ENCODE data around the gene SLC2A6.
"Not testable (repeated sequence)": the region's sequence is repeated elsewhere in the genome, so short reads cannot be mapped to it uniquely, and the experiment has no call there.

The SLC2A6 gene

DNA sequence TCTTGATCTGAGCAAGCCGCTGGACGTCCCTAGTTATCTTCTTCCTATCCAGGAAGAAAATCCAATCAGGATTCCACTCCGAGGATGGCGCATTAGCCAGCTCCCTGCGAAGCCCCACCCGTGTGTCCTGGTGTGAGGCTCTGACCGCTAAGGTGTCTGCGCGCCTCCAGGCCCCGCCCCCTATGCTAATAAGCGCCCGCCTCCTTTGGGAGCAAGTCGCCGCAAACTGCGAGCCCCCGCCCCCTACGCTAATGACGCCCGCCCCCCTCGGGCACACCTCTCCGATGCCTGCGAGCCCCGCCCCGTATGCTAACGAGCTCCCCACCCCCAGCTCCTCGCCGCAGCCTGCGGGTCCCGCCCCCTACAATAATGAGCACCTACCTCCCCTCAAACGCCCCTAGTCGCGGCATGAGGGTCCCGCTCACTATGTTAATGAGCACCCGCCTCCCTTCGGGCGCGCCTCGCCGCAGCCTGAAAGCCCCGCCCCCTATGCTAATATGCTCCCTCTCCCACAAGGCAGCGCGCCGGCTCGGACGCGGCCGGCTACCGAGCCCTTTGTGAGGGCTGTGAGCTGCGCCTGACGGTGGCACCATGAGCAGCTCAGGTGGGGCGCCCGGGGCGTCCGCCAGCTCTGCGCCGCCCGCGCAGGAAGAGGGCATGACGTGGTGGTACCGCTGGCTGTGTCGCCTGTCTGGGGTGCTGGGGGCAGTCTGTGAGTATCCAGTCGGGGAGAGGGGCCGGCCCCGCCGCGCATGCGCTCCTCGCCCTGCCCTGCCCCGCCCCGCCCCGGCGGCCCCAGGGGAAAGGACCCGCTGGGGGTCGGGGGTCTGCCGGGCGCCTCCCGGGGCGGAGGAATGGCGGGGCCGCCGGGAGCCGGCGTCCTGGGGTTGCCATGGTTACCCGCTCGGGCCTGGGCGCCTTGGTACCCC is 19.2 kb downstream of the SLC2A6 start, which contains the start of gene CACFD1:
Gene CACFD1 (plus strand): TSS at position 503 of the 929 bp plus-strand sequence. CDS start 89 bp downstream, at position 592.
- peak; percentile 92 for DNase-seq

- DNase-seq = no peak
Measured at GRCh38 chr9:133458643-133459312, 20.1 kb downstream of the SLC2A6 start.

GRCh38 chr9:133457748-133458147 is 21.2 kb downstream of the SLC2A6 start:
- no peak for DNase-seq

DNA sequence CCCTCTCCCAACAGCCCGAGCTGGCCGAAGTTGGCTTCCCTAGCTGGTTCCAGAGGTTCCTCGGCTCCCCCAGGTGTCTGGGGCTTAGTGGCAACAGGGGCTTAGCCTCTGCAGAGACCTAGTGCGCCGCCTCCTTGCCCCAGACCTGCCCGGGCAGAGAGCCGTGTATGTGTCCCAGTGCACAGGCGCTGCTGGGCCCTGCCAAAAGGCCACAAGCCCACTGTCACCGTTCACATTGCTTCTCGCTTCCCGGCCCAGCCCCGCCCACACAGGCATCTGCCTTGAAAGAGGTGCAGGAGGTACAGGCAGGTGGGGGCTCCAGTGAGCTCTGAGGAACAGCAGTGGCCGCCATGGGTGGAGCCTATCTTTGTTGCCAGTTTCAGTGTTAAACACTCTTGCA is 21.7 kb downstream of the SLC2A6 start:
- DNase-seq = no peak

DNA sequence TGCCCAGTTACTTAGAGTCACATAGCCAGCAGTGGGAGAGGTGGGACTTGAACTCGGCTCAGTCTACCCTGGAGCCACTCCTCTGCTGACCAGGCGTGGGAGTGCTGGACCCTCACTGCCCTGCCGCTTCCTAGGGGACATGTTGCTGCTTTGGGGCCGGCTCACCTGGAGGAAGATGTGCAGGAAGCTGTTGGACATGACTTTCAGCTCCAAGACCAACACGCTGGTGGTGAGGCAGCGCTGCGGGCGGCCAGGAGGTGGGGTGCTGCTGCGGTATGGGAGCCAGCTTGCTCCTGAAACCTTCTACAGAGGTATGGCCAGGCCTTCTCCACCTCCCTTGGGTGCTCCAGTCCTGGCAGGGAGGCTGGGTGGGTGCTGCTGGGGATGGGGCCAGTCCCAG is 22.5 kb downstream of the SLC2A6 start:
- DNase-seq = no peak

DNA sequence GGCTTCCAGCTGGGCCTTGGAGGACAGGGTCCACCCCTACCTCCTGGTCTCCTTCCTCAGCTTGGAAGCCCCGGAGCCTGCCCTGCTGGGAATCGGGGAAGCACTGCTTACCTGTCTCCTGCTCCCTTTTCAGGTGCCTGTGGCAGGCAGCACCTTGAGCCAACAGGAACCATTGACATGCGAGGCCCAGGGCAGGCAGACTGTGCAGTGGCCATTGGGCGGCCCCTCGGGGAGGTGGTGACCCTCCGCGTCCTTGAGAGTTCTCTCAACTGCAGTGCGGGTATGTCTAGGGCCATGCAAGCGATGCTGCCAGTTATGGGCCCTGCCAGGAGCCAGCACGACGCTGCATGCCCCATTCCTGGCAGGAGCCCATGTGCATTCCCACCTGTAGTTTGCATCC is 23.0 kb downstream of the SLC2A6 start:
- DNase-seq = no peak

DNA sequence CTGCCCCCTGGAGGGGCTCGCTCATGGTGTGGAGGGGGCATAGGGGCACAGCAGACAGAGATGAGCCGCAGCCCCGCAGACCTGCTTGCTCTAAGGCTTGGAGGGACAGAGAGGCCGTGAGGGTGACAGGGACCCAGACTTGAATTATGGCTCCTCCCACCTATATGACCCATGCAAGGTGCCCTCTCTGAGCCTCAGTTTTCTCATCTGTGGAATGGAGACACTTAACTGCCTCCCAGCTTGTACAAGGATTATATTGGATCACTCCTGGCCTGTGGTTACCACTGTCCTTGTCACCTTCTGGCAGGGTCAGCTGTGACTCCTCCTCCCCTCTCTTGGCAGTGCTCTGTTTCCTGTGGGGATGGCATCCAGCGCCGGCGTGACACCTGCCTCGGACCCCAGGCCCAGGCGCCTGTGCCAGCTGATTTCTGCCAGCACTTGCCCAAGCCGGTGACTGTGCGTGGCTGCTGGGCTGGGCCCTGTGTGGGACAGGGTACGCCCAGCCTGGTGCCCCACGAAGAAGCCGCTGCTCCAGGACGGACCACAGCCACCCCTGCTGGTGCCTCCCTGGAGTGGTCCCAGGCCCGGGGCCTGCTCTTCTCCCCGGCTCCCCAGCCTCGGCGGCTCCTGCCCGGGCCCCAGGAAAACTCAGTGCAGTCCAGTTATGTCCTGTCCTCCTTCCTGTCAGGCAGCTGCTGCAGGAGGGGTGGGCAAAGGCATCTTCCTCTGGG is 23.8 kb downstream of the SLC2A6 start:
- no peak for DNase-seq

- DNase-seq = no peak
Measured at GRCh38 chr9:133454325-133454724, 24.6 kb downstream of the SLC2A6 start.

GRCh38 chr9:133453651-133454050 is 25.2 kb downstream of the SLC2A6 start:
- DNase-seq = no peak

- DNase-seq = no peak
Measured at GRCh38 chr9:133452562-133452961, 26.3 kb downstream of the SLC2A6 start.

DNA sequence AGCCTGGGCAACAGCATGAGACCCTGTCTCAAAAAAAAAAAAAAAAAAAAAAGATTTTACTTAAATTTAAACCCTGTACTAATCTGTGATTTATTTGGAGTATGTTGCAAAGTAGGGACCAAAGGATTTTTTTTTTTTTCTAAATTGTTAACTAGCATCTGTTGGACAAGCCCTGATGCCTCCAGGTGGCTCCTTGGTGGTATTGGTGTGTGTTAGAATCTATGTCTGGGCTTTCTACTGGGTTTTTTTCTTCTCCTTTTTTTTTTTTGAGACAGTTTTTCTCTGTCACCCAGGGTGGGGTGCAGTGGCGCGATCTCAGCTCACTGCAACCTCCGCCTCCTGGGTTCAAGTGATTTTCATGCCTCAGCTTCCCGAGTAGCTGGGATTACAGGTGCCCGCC is 27.0 kb downstream of the SLC2A6 start:
- not testable (repeated sequence) for DNase-seq

- no peak for DNase-seq
Measured at GRCh38 chr9:133449760-133450159, 29.1 kb downstream of the SLC2A6 start.

DNA sequence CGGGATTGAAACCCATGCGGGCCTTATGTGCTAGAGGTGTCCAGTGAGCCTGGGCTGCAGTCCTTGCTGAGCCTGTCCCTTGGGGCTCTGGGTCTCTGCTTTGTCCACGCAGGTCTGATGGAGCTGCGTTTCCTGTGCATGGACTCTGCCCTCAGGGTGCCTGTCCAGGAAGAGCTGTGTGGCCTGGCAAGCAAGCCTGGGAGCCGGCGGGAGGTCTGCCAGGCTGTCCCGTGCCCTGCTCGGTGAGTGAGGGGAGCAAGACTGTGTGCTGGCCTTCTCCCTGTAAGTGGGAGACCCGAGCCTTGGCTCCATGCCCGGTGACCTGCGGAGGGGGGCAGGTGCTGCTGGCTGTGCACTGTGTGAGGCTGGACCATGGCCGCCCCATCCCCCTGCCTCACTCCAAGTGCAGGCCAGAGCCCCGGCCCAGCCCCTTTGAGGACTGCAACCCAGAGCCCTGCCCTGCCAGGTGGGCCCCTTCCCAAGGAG is 30.4 kb downstream of the SLC2A6 start:
- no peak for DNase-seq

- DNase-seq = no peak
Measured at GRCh38 chr9:133445293-133445969, 33.5 kb downstream of the SLC2A6 start.

DNA sequence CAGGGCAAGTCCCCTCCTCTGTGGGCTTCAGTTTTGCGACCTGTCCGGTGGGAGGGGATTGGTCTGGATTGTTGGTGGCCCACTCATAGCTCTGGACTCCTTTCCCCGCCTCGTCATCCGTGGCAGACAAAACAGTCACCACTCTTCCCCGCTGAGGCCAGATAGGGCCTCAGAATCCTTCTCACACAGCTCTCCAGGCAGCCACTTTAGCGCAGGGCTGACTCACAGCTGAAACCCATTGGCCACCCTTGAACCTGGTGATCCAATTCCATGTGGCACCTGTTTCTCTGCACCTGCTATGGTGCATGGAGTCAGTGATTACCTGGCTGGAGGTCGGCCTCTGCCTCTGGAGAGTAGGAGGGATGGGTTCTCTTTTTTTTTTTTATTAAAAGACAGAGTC is 34.9 kb downstream of the SLC2A6 start:
- no peak for DNase-seq

- no peak for DNase-seq
Measured at GRCh38 chr9:133443248-133443647, 35.7 kb downstream of the SLC2A6 start.

GRCh38 chr9:133441571-133441970 is 37.3 kb downstream of the SLC2A6 start:
- no peak for DNase-seq

DNA sequence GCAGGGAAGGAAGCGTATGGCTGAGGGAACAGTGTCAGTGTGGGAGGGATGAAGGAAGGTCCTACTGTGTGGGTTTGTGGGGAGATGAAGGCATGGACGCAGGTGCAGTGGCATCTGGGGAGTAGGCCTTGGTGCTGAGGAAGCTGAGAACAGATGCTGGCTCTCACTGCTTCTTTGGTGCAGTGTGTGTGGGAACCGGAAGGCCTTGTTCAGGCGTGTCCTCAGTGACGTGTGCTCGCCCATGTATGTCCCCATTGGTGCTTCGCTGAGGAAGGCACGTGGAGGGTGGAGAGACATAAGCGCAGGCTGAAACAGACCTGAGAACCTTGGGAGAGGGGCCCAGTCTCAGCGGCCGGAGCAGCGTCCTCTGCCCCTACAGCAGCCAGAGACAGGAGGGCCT is 38.0 kb downstream of the SLC2A6 start:
- DNase-seq = no peak

DNA sequence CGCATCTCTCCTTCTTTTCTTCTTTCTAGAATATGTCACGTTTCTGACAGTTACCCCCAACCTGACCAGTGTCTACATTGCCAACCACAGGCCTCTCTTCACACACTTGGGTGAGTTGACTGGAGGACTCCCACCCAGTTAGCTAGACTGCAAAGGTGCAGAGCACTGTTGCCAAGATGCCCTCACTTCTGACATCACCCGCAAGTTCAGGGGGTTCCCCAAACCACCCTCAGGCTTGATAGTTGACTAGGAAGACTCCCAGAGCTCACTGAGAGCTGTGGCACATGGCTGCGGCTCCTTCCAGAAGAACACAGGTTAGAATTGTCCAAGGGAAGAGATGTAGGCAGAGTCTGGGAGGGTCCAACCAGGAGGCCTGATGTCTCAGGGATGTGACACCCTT is 39.6 kb downstream of the SLC2A6 start:
- no peak for DNase-seq

DNA sequence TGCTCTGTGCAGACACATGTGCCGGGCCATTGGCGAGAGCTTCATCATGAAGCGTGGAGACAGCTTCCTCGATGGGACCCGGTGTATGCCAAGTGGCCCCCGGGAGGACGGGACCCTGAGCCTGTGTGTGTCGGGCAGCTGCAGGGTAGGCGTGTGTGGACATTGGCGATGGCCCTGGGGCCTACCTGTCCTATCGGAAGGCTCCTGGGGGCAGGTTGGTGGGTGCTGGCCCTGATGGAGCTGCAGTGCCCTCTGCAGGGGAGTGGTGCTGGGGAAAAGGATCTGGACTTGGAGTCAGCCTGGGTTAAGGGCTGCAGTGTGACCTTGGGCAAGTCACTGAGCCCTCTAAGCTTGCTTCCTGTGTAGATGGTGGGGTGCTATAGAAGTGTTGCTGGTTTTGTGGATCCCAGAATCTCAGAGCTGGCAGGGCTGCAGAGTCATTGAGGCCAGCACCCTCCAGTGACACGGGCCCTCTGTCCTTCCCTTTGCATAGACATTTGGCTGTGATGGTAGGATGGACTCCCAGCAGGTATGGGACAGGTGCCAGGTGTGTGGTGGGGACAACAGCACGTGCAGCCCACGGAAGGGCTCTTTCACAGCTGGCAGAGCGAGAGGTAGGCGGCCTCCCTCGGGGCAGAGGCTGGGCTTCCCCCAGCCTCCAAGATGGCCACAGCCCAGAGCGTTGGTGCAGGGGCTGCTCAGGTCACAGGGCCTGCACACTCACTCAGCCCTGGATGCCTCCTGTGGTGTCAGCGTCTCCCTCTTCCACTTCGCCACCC is 41.0 kb downstream of the SLC2A6 start:
- no peak for DNase-seq

- no peak for DNase-seq
Measured at GRCh38 chr9:133436681-133437080, 42.2 kb downstream of the SLC2A6 start.

- DNase-seq = no peak
Measured at GRCh38 chr9:133433351-133433843, 45.5 kb downstream of the SLC2A6 start.

Measured in activated naive CD4-positive, alpha-beta T cell treated with anti-CD3 and anti-CD28 coated beads, Interleukin-2, amount 50 U/mL, for 16 hours (primary cell).